GM20000 (cell line): ENCODE results near the gene USP2.

Experiments
- DNase-seq: peaks from one replicate; pipeline ENCODE4 v3.0.0; 2012; ENCODE audit warnings: low spot score
- CTCF ChIP-seq: IDR thresholded peaks from 2 replicates; pipeline ENCODE4 v1.5.1; 2012; ENCODE audit warnings: mild to moderate bottlenecking, control low read depth; ENCODE audit errors: extremely low read depth, missing control alignments

Gene USP2

GRCh38 chr11:119307219-119307618, 74.3 kb downstream of the USP2 start:
- DNase-seq: no peak

GRCh38 chr11:119306373-119306890, 75.1 kb downstream of the USP2 start:
- no peak for DNase-seq

More at GRCh38 chr11:119307219-119307618, 74.3 kb downstream of the USP2 start:
- no peak for TF ChIP-seq CTCF

GRCh38 chr11:119305556-119306372, 75.7 kb downstream of the USP2 start:
- no peak for TF ChIP-seq CTCF
- no peak for DNase-seq

More at GRCh38 chr11:119306373-119306890, 75.1 kb downstream of the USP2 start:
- TF ChIP-seq CTCF: no peak
